Gastrocnemius medialis (tissue), 4 donors: ENCODE results near the gene GALM.

Experiments
- POLR2A ChIP-seq, 2 donors: fragments of 450-650 bp; IDR thresholded peaks; one replicate each; pipeline ENCODE4 v1.6.1; 2017; ENCODE audit warnings: antibody characterized with exemption in 2 of 2, mild to moderate bottlenecking in 2 of 2, moderate library complexity in 2 of 2
- TF ChIP-seq, protein P1 (sequence below), 5 experiments: fragments of 450-650 bp in 3 of 5; fragments of 200-600 bp in 2 of 5; sonication (generic) in 2 of 5; IDR thresholded peaks in 4 of 5; conservative IDR thresholded peaks in 1 of 5; 1 replicate in 4 of 5; 2 replicates in 1 of 5; pipeline ENCODE4 v1.5.1; 2016 to 2019; ENCODE audit warnings: antibody characterized with exemption in 5 of 5, mild to moderate bottlenecking in 3 of 5, moderate library complexity in 3 of 5

DNA sequence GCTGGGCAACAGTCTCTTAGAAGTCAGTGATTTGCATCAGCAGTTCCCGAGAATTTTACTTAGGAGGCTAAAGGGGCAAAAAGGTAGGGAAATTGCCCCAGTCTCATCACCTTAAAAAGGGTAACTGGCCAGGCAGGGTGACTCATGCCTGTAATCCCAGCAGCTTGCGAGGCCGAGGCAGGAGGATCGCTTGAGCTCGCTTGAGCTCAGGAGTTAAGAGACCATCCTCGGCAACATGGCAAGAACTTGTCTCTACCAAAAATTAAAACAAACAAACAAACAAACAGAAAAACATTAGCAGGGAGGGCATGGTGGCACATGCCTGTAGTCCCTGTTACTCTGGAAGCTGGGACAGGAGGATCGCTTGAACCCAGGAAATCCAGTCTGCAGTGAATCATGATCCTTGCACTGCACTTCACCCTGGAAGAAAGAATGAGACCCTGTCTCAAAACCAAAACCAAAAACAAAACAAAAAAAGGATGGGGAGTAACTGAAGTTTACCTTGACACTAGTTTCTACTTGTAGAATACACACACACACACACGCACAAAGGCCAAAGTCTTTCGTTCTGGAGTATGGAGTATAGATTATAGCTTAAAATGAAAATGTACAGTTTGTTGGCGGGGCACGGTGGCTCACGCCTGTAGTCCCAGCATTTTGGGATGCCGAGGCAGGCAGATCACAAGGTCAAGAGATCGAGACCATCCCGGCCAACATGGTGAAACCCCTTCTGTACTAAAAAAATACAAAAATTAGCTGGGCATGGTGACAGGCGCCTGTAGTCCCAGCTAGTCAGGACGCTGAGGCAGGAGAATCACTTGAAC is 109.4 kb downstream of the GALM start:
- TF ChIP-seq POLR2A (IDR thresholded peaks at IDR 0.05) = no peak
- TF ChIP-seq, protein P1, sequence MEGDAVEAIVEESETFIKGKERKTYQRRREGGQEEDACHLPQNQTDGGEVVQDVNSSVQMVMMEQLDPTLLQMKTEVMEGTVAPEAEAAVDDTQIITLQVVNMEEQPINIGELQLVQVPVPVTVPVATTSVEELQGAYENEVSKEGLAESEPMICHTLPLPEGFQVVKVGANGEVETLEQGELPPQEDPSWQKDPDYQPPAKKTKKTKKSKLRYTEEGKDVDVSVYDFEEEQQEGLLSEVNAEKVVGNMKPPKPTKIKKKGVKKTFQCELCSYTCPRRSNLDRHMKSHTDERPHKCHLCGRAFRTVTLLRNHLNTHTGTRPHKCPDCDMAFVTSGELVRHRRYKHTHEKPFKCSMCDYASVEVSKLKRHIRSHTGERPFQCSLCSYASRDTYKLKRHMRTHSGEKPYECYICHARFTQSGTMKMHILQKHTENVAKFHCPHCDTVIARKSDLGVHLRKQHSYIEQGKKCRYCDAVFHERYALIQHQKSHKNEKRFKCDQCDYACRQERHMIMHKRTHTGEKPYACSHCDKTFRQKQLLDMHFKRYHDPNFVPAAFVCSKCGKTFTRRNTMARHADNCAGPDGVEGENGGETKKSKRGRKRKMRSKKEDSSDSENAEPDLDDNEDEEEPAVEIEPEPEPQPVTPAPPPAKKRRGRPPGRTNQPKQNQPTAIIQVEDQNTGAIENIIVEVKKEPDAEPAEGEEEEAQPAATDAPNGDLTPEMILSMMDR (IDR thresholded peaks at IDR 0.05 in 4 of 5, conservative IDR thresholded peaks at IDR 0.05 in 1 of 5) = no peak
